LNCAP (cell line): Measurements from ENCODE around the gene REEP5.

ENCODE experiments used
- TF ChIP-seq, protein P1 (sequence below): fragments of 450-650 bp; IDR thresholded peaks from 2 replicates; pipeline ENCODE4 v1.5.1; 2017; ENCODE audit warnings: mild to moderate bottlenecking

REEP5 gene

DNA sequence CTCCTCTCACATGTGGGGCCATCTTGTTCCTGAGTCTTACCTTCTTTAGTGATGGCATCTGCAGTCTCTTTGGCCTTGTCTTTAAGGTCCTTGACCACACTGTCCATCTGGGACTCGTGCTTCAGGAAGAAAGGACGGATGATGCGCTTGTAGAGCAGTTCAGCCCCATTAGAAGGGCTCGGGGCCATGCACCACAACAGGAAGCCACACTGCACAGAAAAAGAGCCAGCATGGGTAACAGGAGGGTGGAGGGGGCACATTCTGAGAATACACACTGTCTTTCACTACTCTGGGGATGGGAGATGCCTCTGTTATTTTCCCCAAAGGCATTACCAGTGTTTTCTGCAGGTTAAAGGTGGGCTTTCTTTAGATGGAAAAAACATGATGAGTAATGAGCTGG, 35.1 kb downstream of the REEP5 start:
- TF ChIP-seq, protein P1, sequence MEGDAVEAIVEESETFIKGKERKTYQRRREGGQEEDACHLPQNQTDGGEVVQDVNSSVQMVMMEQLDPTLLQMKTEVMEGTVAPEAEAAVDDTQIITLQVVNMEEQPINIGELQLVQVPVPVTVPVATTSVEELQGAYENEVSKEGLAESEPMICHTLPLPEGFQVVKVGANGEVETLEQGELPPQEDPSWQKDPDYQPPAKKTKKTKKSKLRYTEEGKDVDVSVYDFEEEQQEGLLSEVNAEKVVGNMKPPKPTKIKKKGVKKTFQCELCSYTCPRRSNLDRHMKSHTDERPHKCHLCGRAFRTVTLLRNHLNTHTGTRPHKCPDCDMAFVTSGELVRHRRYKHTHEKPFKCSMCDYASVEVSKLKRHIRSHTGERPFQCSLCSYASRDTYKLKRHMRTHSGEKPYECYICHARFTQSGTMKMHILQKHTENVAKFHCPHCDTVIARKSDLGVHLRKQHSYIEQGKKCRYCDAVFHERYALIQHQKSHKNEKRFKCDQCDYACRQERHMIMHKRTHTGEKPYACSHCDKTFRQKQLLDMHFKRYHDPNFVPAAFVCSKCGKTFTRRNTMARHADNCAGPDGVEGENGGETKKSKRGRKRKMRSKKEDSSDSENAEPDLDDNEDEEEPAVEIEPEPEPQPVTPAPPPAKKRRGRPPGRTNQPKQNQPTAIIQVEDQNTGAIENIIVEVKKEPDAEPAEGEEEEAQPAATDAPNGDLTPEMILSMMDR = no peak

DNA sequence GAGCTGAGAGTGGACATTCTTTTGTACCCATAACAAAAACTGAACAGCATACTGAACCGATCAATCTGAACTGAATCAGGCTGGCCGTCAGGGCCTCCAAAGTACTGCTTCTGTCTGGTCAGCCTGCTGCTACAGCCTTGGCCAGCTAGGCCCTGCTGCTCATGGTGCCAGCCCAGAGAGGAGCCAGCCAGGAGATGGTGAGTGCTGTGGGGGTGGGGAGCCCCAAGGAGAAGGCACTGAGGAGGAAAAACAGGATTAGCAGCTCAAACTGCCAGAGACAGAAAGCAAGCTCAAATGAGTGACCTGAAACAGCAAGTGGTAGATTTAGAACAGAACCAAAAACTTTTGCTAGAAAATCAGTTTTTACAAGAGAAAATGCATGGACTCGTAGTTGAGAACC, 37.0 kb downstream of the REEP5 start:
- TF ChIP-seq, protein P1 = no peak

DNA sequence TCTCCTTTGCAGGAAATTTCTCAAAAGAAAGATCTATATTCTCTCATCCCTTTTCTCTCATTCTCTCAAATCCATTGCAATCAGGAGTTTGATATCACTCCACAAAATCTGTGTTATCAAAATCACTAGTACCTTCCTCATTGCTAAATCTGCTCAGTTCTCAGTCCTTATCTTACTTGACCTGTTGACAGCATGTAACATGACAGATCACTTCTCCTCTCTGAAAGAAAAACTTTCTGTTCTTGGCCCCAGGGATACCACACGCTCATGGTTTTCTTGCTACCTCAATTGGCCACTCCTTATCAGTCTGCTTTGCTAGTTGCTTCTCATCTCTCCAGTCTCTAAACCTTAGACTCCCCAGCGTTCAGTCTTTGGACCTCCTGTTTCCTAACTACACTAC, 38.8 kb downstream of the REEP5 start:
- TF ChIP-seq, protein P1 = no peak

DNA sequence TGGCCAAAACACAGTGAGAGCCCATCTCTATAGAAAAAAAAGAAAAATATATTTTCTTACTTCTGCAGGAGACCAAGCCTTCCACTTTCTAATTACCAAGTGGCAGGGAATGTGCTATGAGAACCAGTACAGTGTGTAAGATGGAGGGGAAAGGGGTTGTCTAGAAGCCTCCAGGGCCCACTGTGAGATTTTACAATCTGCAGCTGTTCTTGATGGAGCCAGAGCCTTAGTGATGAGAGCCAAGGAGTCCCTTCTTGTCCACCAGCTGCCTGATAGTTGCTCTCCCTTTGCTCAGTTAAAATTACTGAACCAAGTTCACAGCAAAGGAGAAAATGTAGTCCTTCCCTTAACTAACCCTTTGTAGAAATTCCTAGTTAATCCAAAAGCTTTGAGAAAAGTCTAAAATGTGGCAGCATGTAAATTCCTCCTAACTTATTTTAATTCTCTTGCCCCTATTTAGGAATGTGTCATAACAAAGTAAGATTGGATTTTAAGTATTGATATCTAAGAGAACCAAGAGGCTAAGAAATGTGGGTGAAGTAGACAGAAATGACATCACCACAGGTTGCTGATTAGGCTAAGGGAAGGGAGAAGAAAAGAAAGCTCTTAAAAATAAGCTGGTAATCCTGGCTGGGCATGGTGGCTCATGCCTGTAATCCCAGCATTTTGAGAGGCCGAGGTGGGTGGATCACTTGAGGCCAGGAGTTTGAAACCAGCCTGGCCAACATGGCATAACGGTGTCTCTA, 41.6 kb downstream of the REEP5 start:
- TF ChIP-seq, protein P1 = no peak

DNA sequence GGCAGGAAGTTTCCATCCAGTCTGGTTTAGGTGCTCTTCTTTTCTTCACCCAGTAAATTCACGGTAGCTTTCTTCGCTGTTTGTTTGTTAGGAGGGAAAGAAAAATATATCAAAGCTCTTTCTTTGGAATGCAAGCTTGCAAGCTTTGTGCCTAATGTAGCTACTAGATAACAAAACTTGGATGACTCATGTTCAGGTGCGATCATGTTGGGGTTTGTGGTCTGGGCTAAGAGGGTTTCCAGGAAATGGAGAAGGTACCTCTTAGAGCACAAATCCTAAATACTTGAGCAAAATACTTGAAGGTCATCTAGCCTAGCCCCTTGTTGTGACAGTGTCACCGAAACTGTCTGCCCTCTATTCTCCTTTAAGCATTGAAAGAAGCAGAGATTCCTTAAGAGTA, 43.3 kb downstream of the REEP5 start:
- TF ChIP-seq, protein P1 = no peak

DNA sequence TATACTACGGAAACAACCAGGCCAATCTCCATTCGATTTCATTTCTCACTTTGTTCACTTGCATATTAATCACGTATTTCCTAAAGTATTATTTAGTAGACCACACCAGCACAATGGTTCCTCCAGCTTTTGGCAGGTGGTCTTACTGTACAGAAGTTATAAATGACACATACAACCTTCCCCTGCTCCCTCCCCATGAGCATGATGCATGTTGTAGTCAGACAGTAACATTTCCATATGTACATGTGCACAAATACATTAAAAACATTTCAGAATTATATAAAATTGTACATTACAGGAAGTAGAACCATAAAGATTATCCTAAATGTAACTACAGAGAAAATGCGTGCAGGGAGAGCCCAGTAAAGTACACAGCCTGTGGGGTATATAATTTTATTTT, 43.9 kb downstream of the REEP5 start:
- TF ChIP-seq, protein P1 = no peak

DNA sequence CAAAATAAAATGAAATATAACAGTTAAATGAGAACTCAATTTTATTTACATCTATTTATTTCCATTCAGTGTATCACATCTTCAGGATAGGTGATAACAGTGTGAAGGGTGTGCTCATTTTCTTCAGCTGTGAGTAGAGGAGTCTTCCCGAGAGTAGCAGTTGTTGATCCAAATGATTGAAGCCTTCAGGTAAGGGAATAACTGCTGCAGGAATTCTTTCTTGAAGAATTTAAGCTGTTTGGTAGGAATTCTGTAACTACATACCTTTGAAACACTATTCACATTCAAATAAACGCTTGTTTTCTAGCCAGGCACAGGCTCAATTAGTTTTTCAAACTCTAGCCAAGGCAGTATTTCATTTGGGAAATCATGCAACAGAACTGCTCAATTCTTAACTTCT, 45.7 kb downstream of the REEP5 start:
- TF ChIP-seq, protein P1 = no peak

DNA sequence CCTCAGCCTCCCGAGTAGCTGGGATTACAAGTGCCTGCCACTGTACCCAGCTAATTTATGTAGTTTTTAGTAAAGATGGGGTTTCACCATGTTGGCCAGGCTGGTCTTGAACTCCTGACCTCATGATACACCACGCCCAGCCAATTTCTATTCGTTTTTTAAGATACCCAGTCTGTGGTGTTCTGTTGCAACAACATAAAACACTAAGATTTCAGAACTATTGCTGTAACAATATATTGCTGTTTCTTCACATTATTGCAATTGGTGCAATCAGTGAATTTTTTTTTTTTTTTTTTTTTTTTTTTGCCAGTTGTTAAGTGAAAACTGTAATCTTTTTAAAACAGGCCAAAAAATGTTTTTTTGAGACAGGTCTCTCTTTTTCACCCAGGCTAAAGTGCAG, 51.1 kb downstream of the REEP5 start:
- TF ChIP-seq, protein P1 = no peak
